Glomerular visceral epithelial cell (primary cell): ENCODE data around the gene SLFN13.
"Not testable (repeated sequence)": the region's sequence is repeated elsewhere in the genome, so short reads cannot be mapped to it uniquely, and the experiment has no call there.

Experiments used
- DNase-seq: peaks from one replicate; pipeline ENCODE4 v3.0.0-alpha.2; 2016; ENCODE audit errors: extremely low spot score

The SLFN13 gene

GRCh38 chr17:35432176-35433074, 16.1 kb downstream of the SLFN13 start, which contains the start of gene SLFN12:
Gene SLFN12 (minus strand): TSS chr17:35432500. CDS start chr17:35423028, 9,472 bp downstream.
- DNase-seq, result peak; percentile 95

- no peak for DNase-seq
These were observed 18.9 kb downstream of the SLFN13 start for GRCh38 chr17:35429702-35430101.

DNA sequence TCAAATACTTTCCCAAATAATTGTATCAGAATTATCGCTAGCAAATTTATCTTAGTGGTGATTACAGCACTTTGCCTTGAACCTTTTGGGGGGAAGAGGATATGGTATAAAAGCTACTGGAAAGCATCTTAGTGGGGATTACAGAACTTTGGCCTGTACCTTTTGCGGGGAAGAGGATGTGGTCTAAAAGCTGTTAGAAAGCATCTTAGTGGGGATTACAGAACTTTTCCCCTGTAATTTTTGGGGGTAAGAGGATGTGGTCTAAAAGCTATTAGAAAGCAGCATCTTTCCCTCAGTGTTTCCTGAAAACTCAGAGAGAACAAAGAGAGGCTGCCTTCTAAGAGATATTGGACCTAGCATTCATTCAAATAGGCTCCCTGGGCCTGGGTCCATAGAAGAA, 20.3 kb downstream of the SLFN13 start:
- DNase-seq, result no peak

DNA sequence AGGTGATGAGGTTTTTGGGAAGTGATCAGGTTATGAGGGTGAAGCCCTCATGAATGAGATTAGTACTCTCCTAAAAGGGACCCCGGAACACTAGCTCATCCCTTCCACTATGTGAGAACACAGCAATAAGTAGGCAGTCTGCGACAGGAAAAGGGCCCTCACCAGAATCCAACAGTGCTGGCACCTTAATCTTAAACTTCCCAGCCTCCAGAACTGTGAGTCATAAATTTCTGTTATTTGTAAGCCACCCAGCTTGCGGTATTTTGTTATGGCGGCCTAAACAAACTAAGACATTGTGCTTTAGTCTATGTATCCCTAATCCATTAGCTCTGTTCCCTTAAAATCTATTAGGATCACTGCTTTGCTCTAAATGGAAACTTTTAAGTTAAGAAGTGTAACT, 24.8 kb downstream of the SLFN13 start:
- no peak for DNase-seq

DNA sequence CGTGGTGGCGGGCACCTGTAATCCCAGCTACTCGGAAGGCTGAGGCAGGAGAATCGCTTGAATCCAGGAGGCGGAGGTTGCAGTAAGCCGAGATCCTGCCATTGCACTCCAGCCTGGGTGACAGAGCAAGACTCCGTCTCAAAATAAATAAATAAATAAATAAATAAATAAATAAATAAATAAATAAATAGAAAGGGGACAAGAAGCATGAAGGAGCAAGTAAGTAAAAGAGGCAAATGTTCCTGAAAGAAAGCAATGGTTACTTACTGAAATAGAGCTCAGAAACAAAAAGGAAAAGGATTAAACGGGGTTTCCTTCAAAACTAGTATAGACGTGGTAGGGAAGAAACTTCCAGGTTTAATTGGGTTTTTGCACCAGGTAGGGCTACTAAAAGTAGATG, 27.5 kb downstream of the SLFN13 start:
- DNase-seq, result not testable (repeated sequence)

DNA sequence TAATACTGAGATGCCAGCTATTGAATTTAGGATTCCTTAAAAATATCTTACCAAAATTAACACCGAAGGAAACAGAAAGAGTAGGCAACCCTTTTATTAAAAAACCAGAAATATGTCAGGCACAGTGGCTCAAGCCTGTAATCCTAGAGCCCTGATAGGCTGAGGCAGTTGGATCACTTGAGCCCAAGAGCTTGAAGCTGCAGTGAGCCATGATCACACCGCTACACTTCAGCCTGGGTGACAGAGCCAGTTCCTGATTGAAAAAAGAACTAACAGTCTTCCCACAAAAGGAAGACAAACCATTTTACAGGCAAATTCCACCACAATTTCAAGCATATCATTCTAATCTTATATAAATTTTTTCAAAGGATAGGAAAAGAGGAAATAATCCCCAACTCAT, 31.9 kb downstream of the SLFN13 start:
- no peak for DNase-seq

GRCh38 chr17:35414707-35415106, 33.9 kb downstream of the SLFN13 start:
- DNase-seq, result not testable (repeated sequence)

GRCh38 chr17:35414247-35414646, 34.3 kb downstream of the SLFN13 start:
- no peak for DNase-seq

- no peak for DNase-seq
These were observed 41.0 kb downstream of the SLFN13 start for GRCh38 chr17:35407531-35407930.

GRCh38 chr17:35406568-35406967, 42.0 kb downstream of the SLFN13 start:
- no peak for DNase-seq

DNA sequence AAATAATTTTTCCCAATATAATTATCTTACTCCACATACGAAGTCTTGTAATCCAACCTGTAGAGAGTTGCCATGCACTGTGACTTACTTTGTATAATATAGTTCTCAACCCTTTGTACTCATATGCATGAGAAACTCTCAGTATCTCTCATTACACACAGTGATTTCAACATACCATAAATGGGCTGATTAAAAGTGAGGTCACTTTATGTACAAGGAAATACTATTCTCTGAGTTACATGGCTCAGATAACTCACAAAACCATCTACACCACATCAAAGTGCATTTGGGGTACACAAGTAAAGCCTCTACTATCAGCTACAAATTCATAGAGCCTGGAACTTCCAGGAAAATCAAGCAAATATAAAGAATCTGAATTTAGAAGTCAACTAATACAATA, 44.2 kb downstream of the SLFN13 start:
- peak; percentile 7 for DNase-seq

GRCh38 chr17:35393783-35394182, 54.8 kb downstream of the SLFN13 start:
- DNase-seq, result not testable (repeated sequence)

- no peak for DNase-seq
These were observed 57.9 kb downstream of the SLFN13 start for GRCh38 chr17:35390663-35391062.

DNA sequence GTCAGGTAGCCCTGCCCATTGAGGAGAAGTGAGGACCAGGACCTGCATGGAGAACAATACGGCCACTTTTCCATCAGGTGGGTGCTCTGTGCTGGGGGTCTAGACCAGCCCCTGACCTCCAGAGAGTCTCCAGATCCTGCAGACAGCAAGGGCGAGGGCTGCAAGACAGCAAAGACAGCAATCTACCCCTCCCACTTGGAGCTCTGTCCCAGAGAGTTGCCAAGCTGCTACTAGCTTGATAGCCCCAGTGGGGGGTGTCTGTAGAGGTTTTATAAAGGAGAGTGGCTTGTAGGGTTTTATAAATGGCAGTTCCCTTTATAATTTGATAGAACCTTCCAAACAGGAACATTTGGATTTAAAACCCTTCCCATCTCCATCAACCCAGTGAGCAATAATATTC, 58.4 kb downstream of the SLFN13 start:
- no peak for DNase-seq

DNA sequence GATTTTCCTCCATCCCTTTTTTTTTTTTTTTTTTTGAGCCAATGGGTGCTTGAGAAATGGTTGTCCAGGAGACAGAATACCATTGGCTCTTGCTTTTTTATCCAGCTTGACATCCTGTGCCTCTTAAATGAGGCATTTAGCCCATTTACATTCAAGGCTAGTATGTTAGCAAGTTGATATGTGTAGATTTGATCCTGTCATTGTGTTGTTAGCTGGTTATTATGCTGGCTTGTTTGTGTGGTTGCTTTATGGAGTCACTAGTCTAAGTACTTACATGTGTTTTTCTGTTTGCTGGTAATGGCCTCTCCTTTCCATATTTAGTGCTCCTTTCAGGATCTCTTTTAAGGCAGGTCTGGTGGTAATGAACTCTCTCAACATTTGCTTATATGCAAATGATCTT, 61.1 kb downstream of the SLFN13 start:
- DNase-seq, result no peak
